ENCODE data around the gene EPB41L2.

The EPB41L2 gene

DNA sequence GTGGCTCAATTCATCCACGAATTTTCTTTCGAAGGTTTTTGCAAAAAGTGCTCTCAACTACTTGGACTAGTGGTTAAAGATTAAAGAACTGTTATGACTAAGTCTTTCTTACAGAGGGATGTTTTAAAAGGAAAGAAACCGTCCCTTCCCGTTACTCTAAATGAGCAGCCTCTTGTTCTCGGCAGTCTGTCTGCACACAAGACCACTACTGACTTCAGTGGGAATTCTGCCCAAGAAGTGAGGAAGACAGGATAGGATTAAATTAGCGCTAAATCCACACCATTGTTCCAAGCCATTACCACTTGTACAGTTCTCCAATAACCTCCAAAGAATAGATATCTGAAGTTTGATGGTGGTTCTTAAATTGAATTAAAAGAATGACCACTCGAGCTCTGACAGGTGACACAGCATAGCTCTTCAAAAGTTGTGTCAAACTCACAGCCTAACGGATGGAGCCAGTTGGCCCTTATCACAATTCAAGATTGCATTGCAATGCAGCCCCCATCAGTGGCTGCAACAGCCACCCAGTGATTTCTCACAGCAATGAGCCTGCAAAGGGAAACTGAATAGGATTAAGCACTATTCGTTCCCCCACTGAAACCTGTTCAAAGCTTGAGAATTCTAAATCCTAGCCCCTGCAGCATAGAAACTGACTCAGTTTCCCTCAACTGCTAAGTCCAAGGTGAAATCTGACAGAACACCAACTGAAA, 1.8 kb downstream of the EPB41L2 start:
- DNase-seq: no peak

- no peak for DNase-seq
Measured at GRCh38 chr6:131060311-131060710, 2.7 kb downstream of the EPB41L2 start.

DNA sequence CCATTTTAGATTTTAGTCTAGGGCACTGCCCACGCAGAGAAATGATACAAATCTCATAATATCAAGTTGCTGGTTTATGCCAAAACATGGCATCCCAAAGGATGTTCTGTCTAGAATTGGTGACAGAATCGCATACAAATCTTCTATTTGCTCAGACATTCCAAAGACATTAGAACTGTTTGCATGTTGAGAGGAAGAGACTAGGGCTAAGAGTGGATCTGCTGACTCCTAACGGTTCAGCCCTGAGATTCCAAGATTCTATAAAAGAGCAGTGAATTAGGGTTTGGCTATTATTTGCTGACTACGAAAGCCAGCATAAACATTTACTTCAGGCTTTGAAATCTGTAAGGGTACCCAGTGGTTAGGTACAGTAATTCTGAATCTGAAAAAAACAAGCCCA, 3.6 kb downstream of the EPB41L2 start:
- DNase-seq: no peak

GRCh38 chr6:131058236-131058635, 4.8 kb downstream of the EPB41L2 start:
- no peak for DNase-seq

DNA sequence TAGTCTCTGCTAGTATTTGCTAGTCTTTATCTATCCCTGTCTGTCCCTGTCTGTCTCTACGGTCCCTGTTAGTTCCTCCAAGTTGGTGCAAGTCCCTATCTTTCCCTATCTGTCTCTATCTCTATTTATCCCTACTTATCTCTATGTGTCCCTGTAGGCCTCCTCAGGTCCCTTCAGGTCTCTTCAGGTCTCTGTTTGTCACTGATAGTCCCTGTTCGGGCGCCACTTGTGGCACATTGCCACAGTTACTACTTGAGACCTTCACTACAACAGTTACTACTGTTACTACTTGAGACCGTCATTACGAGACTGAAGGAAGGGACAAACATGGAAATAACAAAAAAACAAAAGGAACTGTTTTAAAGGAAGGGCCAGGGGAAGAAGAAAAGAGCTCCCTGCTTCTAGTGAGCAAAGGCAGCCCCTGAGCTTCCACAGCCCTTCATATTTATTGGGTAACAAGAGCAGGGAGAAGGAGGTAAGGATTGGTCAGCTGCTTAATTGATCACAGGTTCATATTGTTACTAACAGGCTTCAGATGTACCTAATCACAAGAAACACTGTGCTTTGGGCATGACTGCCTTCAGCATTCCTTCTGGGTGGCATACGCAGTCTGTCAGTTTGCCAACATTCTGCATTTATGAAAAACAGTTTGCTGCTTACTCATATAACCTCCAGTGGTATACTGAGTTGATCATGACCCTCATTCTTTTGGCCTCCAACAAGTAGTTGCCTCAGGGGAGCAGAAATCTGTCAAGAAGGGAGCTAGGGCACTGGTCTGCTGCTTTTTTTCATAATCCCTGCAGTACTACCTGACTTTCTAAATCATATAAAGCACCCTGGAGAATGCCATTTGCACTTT, 8.4 kb downstream of the EPB41L2 start:
- no peak for DNase-seq

DNA sequence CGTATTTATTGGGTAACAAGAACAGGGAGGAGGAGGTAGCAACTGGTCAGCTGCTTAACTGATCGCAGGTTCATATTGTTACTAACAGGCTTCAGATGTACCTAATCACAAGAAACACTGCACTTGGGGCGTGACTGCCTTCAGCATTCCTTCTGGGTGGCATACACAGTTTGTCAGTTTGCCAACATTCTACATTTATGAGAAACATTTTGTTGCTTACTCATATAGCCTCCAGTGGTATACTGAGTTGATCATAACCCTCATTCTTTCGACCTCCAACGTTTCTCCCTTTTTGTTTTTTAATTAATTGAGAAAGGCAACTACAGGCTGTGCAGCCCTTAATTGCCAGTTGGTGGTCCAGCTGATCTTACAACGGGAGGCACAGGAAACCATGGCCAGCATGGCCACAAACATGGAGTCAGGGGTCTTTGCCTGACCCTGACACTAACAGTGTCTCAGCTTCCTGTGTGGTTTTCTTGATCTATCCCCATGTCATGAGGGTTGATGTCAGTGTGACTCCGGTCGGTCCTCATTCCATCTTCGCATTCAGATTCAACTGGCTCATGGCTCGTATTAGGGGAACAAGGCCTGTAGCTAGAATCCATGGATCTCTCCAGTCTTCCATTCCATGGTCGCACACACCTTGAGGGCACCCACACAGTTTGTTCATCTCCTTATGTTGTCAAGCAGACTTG, 9.4 kb downstream of the EPB41L2 start:
- no peak for DNase-seq

DNA sequence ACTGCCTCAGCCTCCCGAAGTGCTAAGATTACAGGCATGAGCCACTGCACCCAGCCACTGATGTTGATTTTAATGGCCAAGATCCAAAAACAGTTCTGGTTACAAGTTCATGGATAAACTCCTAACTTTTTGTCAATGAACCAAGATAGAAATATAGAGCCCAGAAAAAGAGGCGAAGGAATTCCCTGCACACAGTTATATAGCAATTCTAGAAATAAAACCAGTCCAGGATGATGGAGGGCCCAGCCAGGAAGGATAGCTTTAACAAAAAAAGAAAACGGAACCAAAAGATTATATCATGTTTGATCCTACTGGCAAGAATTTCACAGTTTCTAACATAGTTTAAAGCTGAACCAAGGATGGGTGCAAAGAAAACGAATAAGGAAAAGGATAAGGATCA, 10.9 kb downstream of the EPB41L2 start:
- no peak for DNase-seq

- DNase-seq: no peak
Measured at GRCh38 chr6:131051341-131051740, 11.7 kb downstream of the EPB41L2 start.

DNA sequence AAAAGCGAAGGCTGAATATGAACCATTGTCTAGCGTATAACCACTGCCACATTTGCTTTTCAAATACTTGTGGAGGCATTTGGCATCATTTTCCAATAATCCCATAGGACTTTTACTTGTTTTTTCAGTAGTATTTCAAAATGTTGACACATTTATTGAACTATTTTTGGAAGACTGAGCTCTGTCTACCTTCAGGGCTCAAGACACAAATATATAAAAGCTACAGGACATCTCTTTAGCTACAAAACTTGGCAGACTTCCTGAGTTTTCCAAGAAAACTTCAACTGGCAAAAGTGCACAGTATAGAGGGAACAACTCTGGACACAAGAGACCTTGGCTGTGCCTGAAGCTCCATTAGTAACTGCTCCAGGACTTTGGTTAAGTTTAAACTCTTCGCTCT, 13.4 kb downstream of the EPB41L2 start:
- no peak for DNase-seq

DNA sequence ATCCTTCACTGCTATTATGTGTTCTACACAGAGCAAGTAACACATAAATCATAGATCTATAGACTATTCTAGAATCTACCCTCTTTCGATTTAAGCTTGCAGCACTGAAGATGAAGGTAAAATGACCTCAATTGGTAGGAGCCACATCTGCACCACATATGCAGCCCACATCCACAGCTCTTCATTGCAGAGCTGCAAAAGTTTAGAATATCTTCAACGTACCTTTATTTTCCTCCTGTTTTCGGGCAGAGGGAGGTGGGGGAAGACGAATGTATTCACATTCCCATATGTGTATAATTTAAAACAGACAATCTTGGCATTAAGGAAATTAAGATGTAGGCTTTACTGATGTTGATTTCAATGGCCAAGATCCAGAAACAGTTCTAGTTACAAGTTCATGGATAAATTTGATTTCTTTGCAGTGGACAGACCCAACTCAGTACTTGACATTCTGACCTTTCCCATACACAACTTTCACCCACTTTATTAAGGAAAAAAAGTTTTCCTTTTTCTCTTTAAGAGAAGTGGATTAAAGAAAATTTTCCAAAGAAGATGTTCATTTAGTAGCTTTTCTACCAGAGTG, 14.0 kb downstream of the EPB41L2 start:
- no peak for DNase-seq

GRCh38 chr6:131048459-131048858, 14.6 kb downstream of the EPB41L2 start:
- DNase-seq: no peak

- DNase-seq: no peak
Measured at GRCh38 chr6:131045139-131045538, 17.9 kb downstream of the EPB41L2 start.

- DNase-seq: no peak
Measured at GRCh38 chr6:131043902-131044447, 19.1 kb downstream of the EPB41L2 start.

- DNase-seq: no peak
Measured at GRCh38 chr6:131042664-131043063, 20.4 kb downstream of the EPB41L2 start.

DNA sequence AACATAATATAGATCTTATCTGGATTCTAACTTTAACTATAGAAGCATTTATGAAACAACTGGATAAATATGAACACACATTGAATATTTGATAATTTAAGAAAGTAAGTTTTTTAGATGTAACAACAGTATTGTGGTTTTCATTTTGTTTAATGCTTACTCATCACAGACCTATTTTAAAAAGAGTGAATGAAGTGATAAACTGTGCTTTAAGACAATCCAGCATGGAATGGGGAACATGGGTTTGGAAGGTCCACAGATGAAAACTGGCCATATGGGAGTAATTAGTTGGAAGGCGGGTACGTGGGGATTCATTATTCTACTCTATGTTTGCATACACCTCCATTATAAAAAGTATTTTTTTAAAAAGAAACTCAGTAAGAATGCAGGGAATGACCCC, 21.2 kb downstream of the EPB41L2 start:
- DNase-seq: no peak

DNA sequence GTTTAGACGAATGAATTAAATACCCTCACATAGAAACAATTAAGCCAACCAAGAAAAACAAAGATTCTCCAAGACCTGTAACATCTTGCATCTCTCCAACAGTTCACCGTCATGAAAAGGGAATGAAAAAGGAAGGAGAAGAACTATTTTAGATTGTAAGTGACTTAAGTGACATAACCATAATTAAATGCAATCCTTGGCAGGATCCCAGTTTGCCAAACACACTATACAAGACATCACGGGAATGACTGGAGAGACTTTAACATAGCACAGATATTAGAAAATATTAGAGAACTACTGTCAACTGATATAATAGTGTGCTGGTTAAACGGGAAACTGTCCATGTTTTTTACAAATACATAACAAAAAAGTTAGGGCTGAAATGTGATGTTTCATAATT, 22.2 kb downstream of the EPB41L2 start:
- DNase-seq: no peak

DNA sequence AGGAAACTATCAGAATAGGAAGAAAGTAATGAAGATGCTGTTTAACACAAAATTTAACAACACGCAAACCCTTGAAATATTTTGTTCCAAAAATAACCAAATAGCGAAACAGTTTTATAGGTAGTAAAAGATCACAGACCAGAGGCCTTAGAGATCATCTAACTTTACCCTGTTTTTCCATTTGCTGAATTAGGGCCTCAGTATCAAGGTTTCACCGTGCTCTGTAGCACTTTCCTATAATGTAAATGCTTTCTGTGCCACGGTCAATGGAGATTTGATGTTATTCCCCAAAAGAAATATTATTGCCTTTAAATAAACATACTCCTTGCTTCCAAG, 23.7 kb downstream of the EPB41L2 start:
- no peak for DNase-seq

DNA sequence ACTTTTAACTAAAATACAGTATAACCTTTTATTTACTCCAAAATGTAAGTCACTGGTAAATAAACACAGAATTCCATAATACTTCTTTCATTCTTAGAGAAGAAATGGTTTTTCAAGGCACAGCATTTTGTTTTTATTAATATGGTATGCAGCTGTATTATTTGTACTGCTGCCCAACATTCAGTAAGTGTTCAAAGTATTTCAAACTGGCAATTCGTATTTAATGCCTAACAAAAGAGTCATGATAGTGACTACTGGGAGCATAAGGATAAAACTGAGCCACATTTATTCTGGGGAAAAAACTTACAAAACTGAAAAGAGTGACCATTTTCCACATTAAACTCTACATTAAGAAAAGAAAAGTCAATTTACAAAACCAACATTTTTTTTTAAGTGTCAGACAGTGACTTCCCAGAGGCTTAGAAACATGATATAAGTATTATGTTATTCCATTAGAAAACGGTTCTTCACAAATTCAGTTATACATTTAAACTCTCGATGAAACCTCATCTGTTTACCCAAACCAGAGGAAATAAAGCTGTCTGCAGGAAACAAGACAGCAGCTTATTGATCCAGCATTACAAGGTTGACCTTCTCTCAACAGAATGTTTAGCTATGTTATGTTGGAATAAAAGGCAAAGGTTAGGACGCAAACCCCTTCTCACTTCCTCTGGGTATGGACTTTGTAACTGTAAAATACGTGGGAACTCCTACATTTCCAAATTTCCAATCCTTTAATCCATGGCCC, 24.3 kb downstream of the EPB41L2 start:
- DNase-seq: no peak

DNA sequence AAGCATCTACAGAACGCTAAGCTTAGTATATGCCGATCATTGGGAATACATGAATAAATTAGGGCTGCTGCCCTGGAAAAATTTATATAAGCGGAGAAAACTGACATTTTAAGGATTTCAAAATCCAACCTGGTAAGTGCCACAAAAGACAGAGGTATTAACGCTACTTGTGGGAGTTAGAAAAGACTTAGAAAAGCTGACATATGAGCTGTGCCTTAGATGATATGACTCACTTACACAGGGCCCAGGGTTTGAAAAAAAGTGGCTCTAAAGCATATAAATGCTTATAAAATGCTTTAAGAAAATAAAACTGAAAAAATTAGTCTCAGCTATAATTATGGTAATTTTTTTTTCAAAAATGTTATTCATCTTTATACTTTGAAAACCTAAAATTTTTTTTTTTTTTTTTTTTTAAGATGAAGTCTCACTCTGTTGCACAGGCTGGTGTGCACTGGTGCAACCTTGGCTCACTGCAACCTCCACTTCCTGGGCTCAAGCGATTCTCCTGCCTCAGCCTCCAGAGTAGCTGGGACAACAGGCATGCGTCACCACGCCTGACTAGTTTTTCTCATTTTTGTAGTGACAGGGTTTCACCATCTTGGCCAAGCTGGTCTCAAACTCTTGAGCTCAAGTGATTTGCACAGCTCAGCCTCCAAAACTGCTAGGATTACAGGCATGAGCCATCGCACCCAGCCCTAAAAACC, 25.7 kb downstream of the EPB41L2 start:
- no peak for DNase-seq

DNA sequence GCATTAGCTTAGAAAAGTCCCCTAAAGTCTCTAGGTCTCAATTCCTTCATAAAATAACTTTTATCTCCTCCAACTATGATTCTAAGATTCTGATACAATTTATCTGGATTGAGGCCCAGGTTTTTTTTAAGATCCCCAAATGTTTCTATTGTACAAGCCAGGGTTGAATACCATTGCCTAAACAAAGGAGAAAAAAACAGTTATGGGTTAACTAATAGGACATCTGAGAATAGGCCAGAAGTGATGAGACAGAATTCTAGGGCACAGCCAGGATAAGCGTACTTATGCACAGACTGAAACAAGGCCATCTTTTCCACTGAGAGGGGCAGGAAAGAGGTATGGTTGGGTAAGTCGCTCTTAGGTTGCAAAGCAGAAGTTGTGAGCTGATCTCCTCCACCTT, 26.4 kb downstream of the EPB41L2 start:
- no peak for DNase-seq

DNA sequence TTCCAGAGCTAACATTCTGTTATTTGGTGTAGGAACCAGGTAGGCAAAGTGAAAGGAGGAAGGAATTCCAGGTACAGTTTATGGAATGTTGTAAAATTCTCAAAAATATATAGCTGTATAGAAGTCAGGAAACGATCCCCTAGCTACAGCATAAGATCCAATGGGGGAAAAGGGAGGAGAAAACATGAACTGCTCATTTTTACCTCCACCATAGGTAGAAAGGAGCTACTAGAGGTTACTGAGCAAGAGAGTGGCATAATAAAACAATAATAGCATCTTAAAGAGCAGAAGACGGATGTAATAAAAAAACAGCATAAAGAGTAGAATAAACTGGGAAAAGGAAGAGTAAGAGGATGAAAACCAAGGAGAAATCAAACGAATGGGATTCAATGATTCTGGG, 26.9 kb downstream of the EPB41L2 start:
- no peak for DNase-seq

DNA sequence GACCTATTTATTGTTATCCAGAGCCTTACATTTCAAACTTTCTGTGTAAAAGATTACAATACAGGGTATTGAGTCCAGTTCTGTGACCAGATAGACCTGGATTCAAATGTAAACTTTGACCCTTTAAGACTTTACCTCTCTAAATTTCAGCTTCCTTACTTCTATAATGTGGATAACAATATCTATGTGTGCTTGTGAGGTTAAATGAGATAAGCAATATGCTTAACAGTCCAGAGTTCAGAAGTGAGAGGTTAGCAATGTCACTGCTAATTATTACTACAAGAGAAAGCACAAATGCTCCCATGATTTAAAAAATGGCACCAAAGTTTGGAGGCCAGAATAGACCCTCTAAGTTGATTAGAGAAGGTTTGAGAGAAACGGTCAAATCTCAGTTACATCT, 27.5 kb downstream of the EPB41L2 start:
- DNase-seq: no peak

Data from inflammatory macrophage (primary cell).